ENCODE results near the gene GNG7.
"Not testable (repeated sequence)": the region's sequence is repeated elsewhere in the genome, so short reads cannot be mapped to it uniquely, and the experiment has no call there.

Gene GNG7

DNA sequence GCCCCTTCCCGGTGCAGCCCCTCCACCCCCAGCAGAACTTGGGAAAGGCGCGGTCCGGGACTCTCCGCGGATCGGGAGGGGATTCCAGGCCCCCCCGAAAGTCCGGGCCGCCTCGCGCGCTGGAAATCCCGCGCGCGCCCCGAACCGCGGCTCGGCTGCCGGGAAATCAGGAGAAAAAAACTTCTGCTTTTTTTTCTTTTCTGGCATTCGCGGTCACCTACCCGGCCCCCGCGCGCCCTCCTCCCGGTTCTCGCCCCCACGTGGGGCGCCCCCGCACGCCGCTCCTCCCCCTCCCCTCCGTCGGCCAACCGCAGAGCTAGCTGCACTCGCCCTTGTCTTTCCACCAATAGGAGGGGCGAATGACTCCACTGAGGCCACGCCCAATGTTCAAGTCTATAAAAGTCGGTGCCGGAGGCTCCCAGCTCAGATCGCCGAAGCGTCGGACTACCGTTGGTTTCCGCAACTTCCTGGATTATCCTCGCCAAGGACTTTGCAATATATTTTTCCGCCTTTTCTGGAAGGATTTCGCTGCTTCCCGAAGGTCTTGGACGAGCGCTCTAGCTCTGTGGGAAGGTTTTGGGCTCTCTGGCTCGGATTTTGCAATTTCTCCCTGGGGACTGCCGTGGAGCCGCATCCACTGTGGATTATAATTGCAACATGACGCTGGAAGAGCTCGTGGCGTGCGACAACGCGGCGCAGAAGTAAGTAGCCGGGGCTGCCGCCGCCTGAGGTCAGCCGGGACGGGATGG lies 226.6 kb downstream of the GNG7 start, which contains the start of gene GADD45B:
TSS of gene GADD45B (plus strand) at position 426 of the 749 bp plus-strand sequence. CDS start at position 658, 232 bp downstream.
- Histone ChIP-seq H3K27me3 (ENCODE audit: control insufficient read depth, low read length) (no peaks in the 10 kb centered on the region), H3K9me3 (ENCODE audit: control insufficient read depth, insufficient read depth, low read length) (no peaks in the 10 kb centered on the region), H3F3A (ENCODE audit: control insufficient read depth, insufficient read depth) (peaks cover 24% of the 10 kb centered on the region), H4K20me1 (ENCODE audit: control insufficient read depth, insufficient read depth, low read depth, low read length) (peaks cover 10% of the 10 kb centered on the region; the same call in 1 of the 2 replicates), H3K36me3 (ENCODE audit: control insufficient read depth, low read length) (peaks cover 30% of the 10 kb centered on the region), H3K4me2 (ENCODE audit: low read length) (peak within 1 kb of the TSS; percentile 92), H3K4me1 (ENCODE audit: control insufficient read depth, low read length) (peaks cover 39% of the 10 kb centered on the region), H3K27ac (ENCODE audit: low read depth, low read length) (peak within 1 kb of the TSS; percentile 93), H3K9me2 (replicated peaks; ENCODE audit: control insufficient read depth, low read length) (no peaks in the 10 kb centered on the region), H3K79me2 (ENCODE audit: control insufficient read depth, low read length) (peaks cover 40% of the 10 kb centered on the region), H3K4me3 (ENCODE audit: low read length) (peak within 1 kb of the TSS; percentile 99)
- TF ChIP-seq, protein P1, sequence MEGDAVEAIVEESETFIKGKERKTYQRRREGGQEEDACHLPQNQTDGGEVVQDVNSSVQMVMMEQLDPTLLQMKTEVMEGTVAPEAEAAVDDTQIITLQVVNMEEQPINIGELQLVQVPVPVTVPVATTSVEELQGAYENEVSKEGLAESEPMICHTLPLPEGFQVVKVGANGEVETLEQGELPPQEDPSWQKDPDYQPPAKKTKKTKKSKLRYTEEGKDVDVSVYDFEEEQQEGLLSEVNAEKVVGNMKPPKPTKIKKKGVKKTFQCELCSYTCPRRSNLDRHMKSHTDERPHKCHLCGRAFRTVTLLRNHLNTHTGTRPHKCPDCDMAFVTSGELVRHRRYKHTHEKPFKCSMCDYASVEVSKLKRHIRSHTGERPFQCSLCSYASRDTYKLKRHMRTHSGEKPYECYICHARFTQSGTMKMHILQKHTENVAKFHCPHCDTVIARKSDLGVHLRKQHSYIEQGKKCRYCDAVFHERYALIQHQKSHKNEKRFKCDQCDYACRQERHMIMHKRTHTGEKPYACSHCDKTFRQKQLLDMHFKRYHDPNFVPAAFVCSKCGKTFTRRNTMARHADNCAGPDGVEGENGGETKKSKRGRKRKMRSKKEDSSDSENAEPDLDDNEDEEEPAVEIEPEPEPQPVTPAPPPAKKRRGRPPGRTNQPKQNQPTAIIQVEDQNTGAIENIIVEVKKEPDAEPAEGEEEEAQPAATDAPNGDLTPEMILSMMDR (IDR thresholded peaks at IDR 0.05; ENCODE audit: low read depth, low read length, poor library complexity, severe bottlenecking) = no peak
- TF ChIP-seq EZH2phosphoT487 (IDR thresholded peaks at IDR 0.05; ENCODE audit: borderline replicate concordance, low read length) = no peak

DNA sequence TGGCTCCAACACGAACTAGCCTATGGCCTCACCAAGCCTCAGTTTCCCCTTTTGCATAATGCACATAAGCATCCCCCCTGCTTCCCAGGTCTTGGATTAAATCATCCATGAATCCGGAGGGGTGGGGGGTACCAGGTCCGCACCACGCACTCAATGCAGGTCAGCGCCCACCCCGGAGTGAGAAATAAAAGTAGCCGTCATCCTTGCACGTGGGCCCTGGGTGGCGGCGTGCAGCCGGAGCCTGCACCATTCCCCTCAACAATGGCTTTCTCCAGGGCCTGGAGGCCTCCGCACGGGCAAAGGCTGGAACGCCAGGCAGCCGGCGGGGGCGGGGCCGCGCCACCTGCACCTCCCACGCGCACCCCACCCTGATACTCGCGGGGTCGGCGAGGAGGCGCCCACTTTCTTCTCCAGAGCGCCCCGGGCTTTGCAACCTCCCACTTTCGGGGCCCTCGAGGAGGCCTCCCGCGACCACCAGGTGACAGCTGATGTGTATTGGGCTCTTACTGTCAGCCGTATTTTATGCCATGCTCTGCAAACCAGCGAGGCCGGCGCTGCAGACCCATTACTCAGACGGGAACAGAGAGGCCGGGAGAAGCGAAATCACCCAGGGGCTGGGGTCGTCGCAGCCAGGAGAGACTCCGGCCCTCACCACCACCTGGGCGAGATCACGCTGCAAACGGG lies 227.3 kb downstream of the GNG7 start:
- H3K4me1 ChIP-seq (ENCODE audit: control insufficient read depth, low read length) = peaks cover 33% of the 10 kb centered on the region
- peaks cover 10% of the 10 kb centered on the region; the same call in 1 of the 2 replicates for H4K20me1 ChIP-seq (ENCODE audit: control insufficient read depth, insufficient read depth, low read depth, low read length)
- H3K4me2 ChIP-seq (ENCODE audit: low read length) = peak overlapping the region; percentile 92
- H3K27ac ChIP-seq (ENCODE audit: low read depth, low read length) = peak overlapping the region; percentile 40
- TF ChIP-seq EZH2phosphoT487 (IDR thresholded peaks at IDR 0.05; ENCODE audit: borderline replicate concordance, low read length) = no peak
- TF ChIP-seq, protein P1 (IDR thresholded peaks at IDR 0.05; ENCODE audit: low read depth, low read length, poor library complexity, severe bottlenecking) = no peak
- peaks cover 30% of the 10 kb centered on the region for H3K36me3 ChIP-seq (ENCODE audit: control insufficient read depth, low read length)
- H3K9me2 ChIP-seq (replicated peaks; ENCODE audit: control insufficient read depth, low read length) = no peaks in the 10 kb centered on the region
- peak overlapping the region; percentile 99 for H3K4me3 ChIP-seq (ENCODE audit: low read length)
- no peaks in the 10 kb centered on the region for H3K9me3 ChIP-seq (ENCODE audit: control insufficient read depth, insufficient read depth, low read length)
- no peaks in the 10 kb centered on the region for H3K27me3 ChIP-seq (ENCODE audit: control insufficient read depth, low read length)
- peaks cover 40% of the 10 kb centered on the region for H3K79me2 ChIP-seq (ENCODE audit: control insufficient read depth, low read length)
- peaks cover 24% of the 10 kb centered on the region for H3F3A ChIP-seq (ENCODE audit: control insufficient read depth, insufficient read depth)

DNA sequence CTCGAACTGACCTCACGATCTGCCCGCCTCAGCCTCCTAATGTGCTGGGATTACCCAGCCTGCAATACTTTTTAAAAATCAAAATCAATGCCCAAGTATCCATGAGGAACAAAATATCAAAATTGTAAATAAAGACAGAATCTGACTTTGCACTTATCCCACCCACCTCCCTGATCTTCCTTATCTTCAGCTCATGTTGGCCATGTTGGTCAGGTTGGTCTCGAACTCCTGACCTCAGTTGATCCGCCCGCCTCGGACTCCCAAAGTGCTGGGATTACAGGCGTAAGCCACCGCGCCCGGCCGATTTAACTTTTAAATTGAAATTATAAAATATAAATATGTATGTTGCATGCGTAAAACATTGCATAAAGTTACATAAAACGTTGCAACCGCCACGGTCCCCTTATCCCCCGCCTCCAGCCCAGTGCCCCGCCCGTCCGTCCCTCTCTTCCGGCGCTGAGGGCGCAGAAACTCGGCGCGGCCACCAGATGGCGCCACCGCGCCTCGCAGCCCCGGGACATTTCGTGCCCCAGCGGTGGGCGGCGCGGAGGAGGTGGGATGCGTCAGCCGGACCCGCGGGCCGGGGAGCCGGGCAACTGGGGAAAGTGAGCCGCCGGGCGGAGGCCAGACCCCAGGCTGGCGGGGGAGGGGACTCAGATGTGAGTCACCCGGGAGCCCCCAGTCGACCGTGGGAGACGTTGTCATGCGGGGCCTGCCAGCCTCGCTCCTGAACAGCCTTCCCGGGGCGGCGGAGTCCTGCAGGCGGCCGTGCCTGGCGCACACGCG lies 228.1 kb downstream of the GNG7 start:
- Histone ChIP-seq H3K4me3 (ENCODE audit: low read length) (peak overlapping the region; percentile 99), H3K27me3 (ENCODE audit: control insufficient read depth, low read length) (no peaks in the 10 kb centered on the region), H3K79me2 (ENCODE audit: control insufficient read depth, low read length) (peaks cover 40% of the 10 kb centered on the region), H3K27ac (ENCODE audit: low read depth, low read length) (peak overlapping the region; percentile 40), H3K36me3 (ENCODE audit: control insufficient read depth, low read length) (peaks cover 30% of the 10 kb centered on the region), H3K4me1 (ENCODE audit: control insufficient read depth, low read length) (peaks cover 30% of the 10 kb centered on the region), H3K9me3 (ENCODE audit: control insufficient read depth, insufficient read depth, low read length) (no peaks in the 10 kb centered on the region), H3K9me2 (replicated peaks; ENCODE audit: control insufficient read depth, low read length) (no peaks in the 10 kb centered on the region), H4K20me1 (ENCODE audit: control insufficient read depth, insufficient read depth, low read depth, low read length) (peaks cover 10% of the 10 kb centered on the region; the same call in 1 of the 2 replicates), H3K4me2 (ENCODE audit: low read length) (peak overlapping the region; percentile 92), H3F3A (ENCODE audit: control insufficient read depth, insufficient read depth) (peaks cover 24% of the 10 kb centered on the region)
- TF ChIP-seq, protein P1 (IDR thresholded peaks at IDR 0.05; ENCODE audit: low read depth, low read length, poor library complexity, severe bottlenecking) = peak; percentile 89
- no peak for TF ChIP-seq EZH2phosphoT487 (IDR thresholded peaks at IDR 0.05; ENCODE audit: borderline replicate concordance, low read length)

DNA sequence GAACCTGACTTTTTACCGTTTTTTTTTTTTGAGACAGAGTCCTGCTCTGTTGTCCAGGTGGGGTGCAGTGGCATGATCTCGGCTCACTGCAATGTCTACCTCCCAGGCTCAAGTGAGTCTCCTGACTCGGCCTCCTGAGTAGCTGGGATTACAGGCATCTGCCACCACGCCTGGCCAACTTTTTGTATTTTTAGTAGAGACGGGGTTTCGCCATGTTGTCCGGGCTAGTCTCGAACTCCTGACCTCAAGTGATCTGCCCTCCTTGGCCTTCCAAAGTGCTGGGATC lies 232.6 kb downstream of the GNG7 start:
- Histone ChIP-seq H3K4me1 (ENCODE audit: control insufficient read depth, low read length) (peaks cover 24% of the 10 kb centered on the region), H3K4me2 (ENCODE audit: low read length) (0 out of 2 replicates have a peak overlapping the region, but pooled peaks have one; percentile 32)
- not testable (repeated sequence) for H3K79me2 ChIP-seq (ENCODE audit: control insufficient read depth, low read length); H3F3A ChIP-seq (ENCODE audit: control insufficient read depth, insufficient read depth); H4K20me1 ChIP-seq (ENCODE audit: control insufficient read depth, insufficient read depth, low read depth, low read length); H3K4me3 ChIP-seq (ENCODE audit: low read length); H3K27ac ChIP-seq (ENCODE audit: low read depth, low read length); H3K9me2 ChIP-seq (replicated peaks; ENCODE audit: control insufficient read depth, low read length); H3K36me3 ChIP-seq (ENCODE audit: control insufficient read depth, low read length); H3K9me3 ChIP-seq (ENCODE audit: control insufficient read depth, insufficient read depth, low read length); H3K27me3 ChIP-seq (ENCODE audit: control insufficient read depth, low read length)

Data from DOHH2 (cell line).